ENCODE results near the gene EML6. TPM values are rescaled to one million over a fixed set of nuclear protein-coding genes. Genes with fewer than 3 reads are reported as not detected.

EML6 gene
- total RNA-seq, 1 experiment from 2014 or later, result 6.6 TPM

- no peak for ATAC-seq
- Histone ChIP-seq H3K4me3 (replicated peaks in 1 of 2; ENCODE audit: low read depth in 1 of 2, low read length in 2 of 2) (no peak overlapping the region), H3K9me2 (ENCODE audit: insufficient read depth) (no peaks in the 10 kb centered on the region), H3K4me1 (ENCODE audit: control insufficient read depth in 1 of 2, insufficient read depth in 2 of 2, low read length in 2 of 2) (peaks cover 0 to 17% of the 10 kb centered on the region in 2 experiments; a peak in 1 of 4 replicates), H2AFZ (ENCODE audit: low read depth, low read length, poor library complexity, severe bottlenecking) (no peak overlapping the region), H3K79me2 (ENCODE audit: insufficient read depth, low read length) (no peaks in the 10 kb centered on the region), H3K4me2 (ENCODE audit: low read length) (no peak overlapping the region), H3K27me3 (ENCODE audit: insufficient read depth, low read length) (no peaks in the 10 kb centered on the region), H3K36me3 (ENCODE audit: control insufficient read depth in 1 of 2, insufficient read depth in 2 of 2, low read length in 2 of 2) (no peaks in the 10 kb centered on the region), H3K27ac (ENCODE audit: low read depth, low read length) (no peak overlapping the region), H3K9me3 (ENCODE audit: control insufficient read depth in 1 of 2, insufficient read depth in 1 of 2, low read depth in 1 of 2, low read length in 2 of 2) (no peaks in the 10 kb centered on the region), H3K9ac (ENCODE audit: low read length) (no peak overlapping the region), H4K20me1 (ENCODE audit: insufficient read depth) (no peaks in the 10 kb centered on the region)
- RAD21 ChIA-PET (ENCODE audit: low non-redundant PET in 1 of 2, low total read pairs in 2 of 2, uncharacterized antibody in 2 of 2, unreplicated experiment in 2 of 2), result interaction anchor here in 1 of 2 experiments (0.7 kb wide), 1 partner anchor 17 kb away, joined by 3 read pairs; no protein-coding TSS in a partner anchor
- no TSS peak for BruUV-seq (replicated peaks)
- CTCF ChIA-PET, result no interaction called here
- intact Hi-C loops (cut with micrococcal nuclease), result no loop called here
- TF ChIP-seq POLR2A (IDR thresholded peaks at IDR 0.05; ENCODE audit: borderline replicate concordance, extremely low read depth, insufficient read depth, insufficient read length) (no peak), ZFX (IDR thresholded peaks at IDR 0.05) (no peak), EZH2 (IDR thresholded peaks at IDR 0.05) (no peak), SP1 (IDR thresholded peaks at IDR 0.05; ENCODE audit: low read depth) (no peak), CEBPB (IDR thresholded peaks at IDR 0.05; ENCODE audit: low read depth) (no peak), RAD21 (IDR thresholded peaks at IDR 0.05; ENCODE audit: low read depth) (no peak), CBX3 (IDR thresholded peaks at IDR 0.05; ENCODE audit: low read depth) (no peak), EZH2phosphoT487 (IDR thresholded peaks at IDR 0.05; ENCODE audit: borderline replicate concordance) (no peak), ZNF274 (IDR thresholded peaks at IDR 0.05; ENCODE audit: low read depth, low read length) (no peak), EGR1 (IDR thresholded peaks at IDR 0.05; ENCODE audit: low read depth) (no peak), SIN3A (IDR thresholded peaks at IDR 0.05; ENCODE audit: low read depth) (no peak), TCF7L2 (IDR thresholded peaks at IDR 0.05; ENCODE audit: borderline replicate concordance, extremely low read depth, insufficient read depth, insufficient read length) (no peak), ZBTB33 (IDR thresholded peaks at IDR 0.05; ENCODE audit: extremely low read depth, insufficient replicate concordance, low read length) (no peak), CTCF (IDR thresholded peaks at IDR 0.05 in 2 of 3, conservative IDR thresholded peaks at IDR 0.05 in 1 of 3; ENCODE audit: borderline replicate concordance in 1 of 3, insufficient read depth in 1 of 3, low read depth in 2 of 3, low read length in 2 of 3) (no peak)
- TF ChIP-seq, protein P1, sequence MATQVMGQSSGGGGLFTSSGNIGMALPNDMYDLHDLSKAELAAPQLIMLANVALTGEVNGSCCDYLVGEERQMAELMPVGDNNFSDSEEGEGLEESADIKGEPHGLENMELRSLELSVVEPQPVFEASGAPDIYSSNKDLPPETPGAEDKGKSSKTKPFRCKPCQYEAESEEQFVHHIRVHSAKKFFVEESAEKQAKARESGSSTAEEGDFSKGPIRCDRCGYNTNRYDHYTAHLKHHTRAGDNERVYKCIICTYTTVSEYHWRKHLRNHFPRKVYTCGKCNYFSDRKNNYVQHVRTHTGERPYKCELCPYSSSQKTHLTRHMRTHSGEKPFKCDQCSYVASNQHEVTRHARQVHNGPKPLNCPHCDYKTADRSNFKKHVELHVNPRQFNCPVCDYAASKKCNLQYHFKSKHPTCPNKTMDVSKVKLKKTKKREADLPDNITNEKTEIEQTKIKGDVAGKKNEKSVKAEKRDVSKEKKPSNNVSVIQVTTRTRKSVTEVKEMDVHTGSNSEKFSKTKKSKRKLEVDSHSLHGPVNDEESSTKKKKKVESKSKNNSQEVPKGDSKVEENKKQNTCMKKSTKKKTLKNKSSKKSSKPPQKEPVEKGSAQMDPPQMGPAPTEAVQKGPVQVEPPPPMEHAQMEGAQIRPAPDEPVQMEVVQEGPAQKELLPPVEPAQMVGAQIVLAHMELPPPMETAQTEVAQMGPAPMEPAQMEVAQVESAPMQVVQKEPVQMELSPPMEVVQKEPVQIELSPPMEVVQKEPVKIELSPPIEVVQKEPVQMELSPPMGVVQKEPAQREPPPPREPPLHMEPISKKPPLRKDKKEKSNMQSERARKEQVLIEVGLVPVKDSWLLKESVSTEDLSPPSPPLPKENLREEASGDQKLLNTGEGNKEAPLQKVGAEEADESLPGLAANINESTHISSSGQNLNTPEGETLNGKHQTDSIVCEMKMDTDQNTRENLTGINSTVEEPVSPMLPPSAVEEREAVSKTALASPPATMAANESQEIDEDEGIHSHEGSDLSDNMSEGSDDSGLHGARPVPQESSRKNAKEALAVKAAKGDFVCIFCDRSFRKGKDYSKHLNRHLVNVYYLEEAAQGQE (IDR thresholded peaks at IDR 0.05; ENCODE audit: low read depth), result no peak
- no peak for DNase-seq (ENCODE audit: low read depth, low spot score)
- POLR2A ChIA-PET, result no interaction called here
Measured at GRCh38 chr2:54862742-54863141, 139.3 kb downstream of the EML6 start.

All from HCT116 (cell line).